ENCODE measurements around the gene MMS19. TPM values are rescaled to one million over a fixed set of nuclear protein-coding genes. Genes with fewer than 3 reads are reported as not detected.
"Not testable (repeated sequence)": the region's sequence is repeated elsewhere in the genome, so short reads cannot be mapped to it uniquely, and the experiment has no call there.

Gene MMS19
- total and polyA plus RNA-seq, 5 experiments from 2014 or later: 31.2 to 111 (median 37.3) TPM

DNA sequence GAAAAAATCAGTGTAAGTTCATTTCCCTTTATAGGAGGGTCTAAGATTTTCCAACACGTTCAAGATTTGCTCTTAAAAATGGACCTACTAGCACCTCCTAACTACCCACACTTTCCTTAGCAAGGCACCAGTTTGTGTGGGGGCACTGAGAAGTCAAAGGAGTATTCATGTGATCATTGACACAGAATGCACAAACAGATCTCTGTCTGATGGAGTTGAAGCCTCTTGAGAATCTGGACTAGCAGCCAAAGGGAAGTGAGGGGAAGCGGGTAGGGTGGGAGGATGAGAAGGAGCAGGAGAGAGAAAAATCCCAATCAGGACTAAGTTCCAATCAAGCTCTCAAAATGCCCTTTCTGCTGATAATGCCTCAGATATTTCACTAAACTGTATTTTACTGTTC, 4.1 kb downstream of the MMS19 start:
- Mint-ChIP-seq H3K36me3 (peaks cover 0 to 19% (median 0%) of the 10 kb centered on the region in 3 donors), H3K27me3 (no peaks in the 10 kb centered on the region), H3K4me3 (peak overlapping the region in 3 of 10 donors; percentile 5 to 60 (median 52)), H3K9me3 (no peaks in the 10 kb centered on the region), H3K4me1 (peaks cover 28 to 71% (median 64%) of the 10 kb centered on the region in 4 donors), H3K27ac (peak overlapping the region in 8 of 10 donors; percentile 25 to 93 (median 88))
- POLR2A ChIA-PET: no interaction called here
- DNase-seq (no peak), ATAC-seq (no peak)

DNA sequence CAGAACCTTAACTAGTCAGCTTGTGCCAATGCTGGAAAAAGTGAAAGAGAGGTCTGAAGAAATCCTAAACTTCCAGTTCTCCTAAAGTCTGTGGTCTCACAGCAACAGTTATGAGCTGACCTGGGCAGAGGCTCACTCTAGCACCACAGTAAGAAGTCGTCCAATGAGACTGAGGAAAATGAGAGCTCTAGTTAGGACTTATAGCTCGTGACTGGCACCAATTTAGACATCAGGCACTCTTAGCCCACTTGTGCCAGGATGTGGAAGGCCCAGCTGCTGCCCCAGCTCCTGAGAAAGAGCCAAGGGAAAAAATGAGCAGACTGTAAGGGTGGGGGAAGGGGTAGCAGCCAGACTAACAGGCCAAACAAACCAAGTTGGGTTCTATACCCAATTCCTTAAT, 7.6 kb downstream of the MMS19 start:
- POLR2A ChIA-PET: no interaction called here
- Mint-ChIP-seq H3K27ac (peak overlapping the region in 1 of 10 donors; percentile 8), H3K9me3 (no peaks in the 10 kb centered on the region), H3K4me3 (peak overlapping the region in 1 of 10 donors; percentile 33), H3K27me3 (no peaks in the 10 kb centered on the region), H3K4me1 (peaks cover 22 to 67% (median 52%) of the 10 kb centered on the region in 4 donors), H3K36me3 (peaks cover 0 to 31% (median 0%) of the 10 kb centered on the region in 3 donors)
- DNase-seq (no peak), ATAC-seq (no peak)

DNA sequence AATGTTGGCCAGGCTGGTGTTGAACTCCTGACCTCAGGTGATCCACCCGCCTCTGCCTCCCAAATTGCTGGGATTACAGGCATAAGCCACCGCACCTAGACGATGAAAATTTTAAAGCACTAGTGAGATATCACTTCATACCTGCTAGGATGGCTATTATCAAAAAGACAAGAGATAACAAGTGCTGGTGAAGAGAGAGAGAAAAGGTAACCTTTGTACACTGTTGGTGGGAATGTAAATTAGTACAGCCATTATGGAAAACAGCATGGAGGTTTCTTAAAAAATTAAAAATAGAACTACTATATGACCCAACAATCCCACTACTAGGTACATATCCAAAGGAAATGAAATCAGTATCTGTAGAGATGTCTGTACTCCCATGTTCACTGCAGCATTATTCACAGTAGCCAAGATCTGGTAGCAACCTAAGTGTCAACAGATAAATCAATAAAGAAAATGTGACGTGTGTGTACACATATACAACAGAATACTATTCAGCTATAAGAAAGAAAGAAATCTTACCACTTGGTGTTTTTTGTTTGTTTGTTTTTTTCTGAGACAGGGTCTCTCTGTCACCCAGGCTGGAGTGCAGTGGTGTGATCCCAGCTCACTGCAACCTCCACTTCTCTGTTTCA, 12.5 kb downstream of the MMS19 start:
- Mint-ChIP-seq H3K4me3 (no peak overlapping the region), H3K9me3 (no peaks in the 10 kb centered on the region), H3K4me1 (peaks cover 14 to 37% (median 30%) of the 10 kb centered on the region in 4 donors), H3K27ac (peak overlapping the region in 2 of 10 donors; percentile 49 to 76), H3K27me3 (no peaks in the 10 kb centered on the region), H3K36me3 (peaks cover 0 to 56% (median 2%) of the 10 kb centered on the region in 3 donors)
- POLR2A ChIA-PET: no interaction called here
- DNase-seq: no peak
- ATAC-seq: no peak

DNA sequence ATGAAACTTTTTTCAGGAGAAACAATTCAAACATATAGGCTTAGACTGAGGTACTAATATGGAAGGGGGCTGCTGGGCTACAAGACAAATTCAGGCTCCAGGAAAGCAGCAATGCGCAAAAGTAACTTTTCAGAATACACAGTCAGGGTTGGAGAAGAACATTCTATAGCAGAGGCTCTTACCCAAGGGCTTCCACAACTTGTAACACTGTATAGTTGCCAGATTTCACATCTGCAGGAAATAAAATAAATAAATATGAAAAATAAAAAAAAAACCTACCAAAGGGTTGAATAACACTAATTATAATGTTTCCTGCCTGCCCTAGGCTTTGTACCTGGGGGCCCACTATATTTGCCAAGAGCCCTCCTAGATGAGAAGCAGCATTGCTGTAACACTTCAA, 14.3 kb downstream of the MMS19 start:
- Mint-ChIP-seq H3K4me1 (peaks cover 6 to 21% (median 11%) of the 10 kb centered on the region in 4 donors), H3K27me3 (no peaks in the 10 kb centered on the region), H3K27ac (peak overlapping the region in 2 of 10 donors; percentile 10 to 21), H3K36me3 (peaks cover 0 to 69% (median 8%) of the 10 kb centered on the region in 3 donors), H3K9me3 (no peaks in the 10 kb centered on the region), H3K4me3 (no peak overlapping the region)
- no peak for ATAC-seq
- POLR2A ChIA-PET: interaction anchor here (0.9 kb wide), 1 partner anchor 13 kb away, joined by 3 read pairs; no protein-coding TSS in a partner anchor
- DNase-seq: no peak

DNA sequence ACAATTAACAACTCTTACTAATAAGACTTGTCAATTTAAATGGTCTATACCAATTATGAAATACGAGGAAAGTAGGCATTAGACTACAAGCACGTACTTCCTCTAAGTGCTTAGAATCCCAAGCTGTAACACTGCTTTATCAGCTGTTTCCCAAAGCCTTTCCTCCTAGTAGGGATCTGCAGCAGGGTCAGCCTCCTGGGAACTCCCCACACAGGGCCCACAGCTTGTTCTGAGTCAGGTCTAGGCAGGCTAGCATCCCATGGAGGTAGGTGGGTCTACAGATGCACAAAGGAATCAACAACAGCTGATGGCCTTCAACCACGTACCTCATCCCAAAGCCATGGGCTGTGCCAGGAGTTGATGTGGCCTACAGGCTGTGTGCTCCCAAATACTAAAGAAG, 14.7 kb downstream of the MMS19 start:
- peaks cover 0 to 70% (median 8%) of the 10 kb centered on the region in 3 donors for H3K36me3 Mint-ChIP-seq
- POLR2A ChIA-PET: interaction anchor here (0.9 kb wide), 1 partner anchor 13 kb away, joined by 3 read pairs; no protein-coding TSS in a partner anchor
- no peak for ATAC-seq

DNA sequence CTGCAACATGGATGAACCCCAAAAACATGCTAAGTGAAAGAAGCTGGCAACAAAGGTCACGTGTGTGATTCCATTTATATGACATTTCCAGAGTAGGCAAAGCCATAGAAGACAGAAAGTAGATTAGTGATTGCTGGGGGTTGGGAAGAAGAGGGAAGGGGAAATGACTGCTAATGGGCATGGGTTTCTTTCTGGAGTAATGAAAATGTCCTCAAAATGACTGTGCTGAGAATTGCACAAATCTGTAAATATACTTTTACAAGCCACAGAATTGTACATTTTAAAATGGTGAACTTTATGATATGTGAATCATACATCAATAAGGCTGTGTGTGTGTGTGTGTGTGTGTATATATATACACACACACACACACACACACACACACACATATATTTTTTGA, 15.8 kb downstream of the MMS19 start:
- peaks cover 3 to 81% (median 8%) of the 10 kb centered on the region in 3 donors for H3K36me3 Mint-ChIP-seq
- no peak for ATAC-seq

More for the DNA sequence above, 14.7 kb downstream of the MMS19 start:
- DNase-seq: no peak
- Mint-ChIP-seq H3K4me1 (peaks cover 5 to 18% (median 8%) of the 10 kb centered on the region in 4 donors), H3K9me3 (no peaks in the 10 kb centered on the region), H3K27me3 (no peaks in the 10 kb centered on the region), H3K4me3 (no peak overlapping the region), H3K27ac (peak overlapping the region in 2 of 10 donors; percentile 10 to 21)

DNA sequence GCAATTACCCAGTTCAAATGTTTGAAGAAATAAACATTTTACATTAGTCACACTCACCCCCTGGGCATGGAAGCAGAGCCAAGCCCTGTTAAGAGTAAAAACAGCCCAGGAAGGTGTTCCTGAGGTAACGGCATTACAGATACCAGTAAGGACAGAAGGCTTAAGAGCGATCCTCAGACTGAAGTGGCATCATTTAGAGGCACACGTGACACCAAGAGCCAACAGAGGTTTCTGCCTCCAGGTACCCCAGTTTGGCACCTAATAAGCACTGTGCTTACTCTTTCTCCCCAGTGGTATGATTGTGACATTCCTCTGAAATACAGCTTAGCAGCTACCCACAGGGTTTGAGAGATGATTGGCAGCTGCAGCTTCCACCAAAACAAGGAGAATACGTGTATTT, 17.2 kb downstream of the MMS19 start:
- peaks cover 13 to 90% (median 19%) of the 10 kb centered on the region in 3 donors for H3K36me3 Mint-ChIP-seq
- POLR2A ChIA-PET: interaction anchor here (0.6 kb wide), 1 partner anchor 11 kb away, joined by 3 read pairs; no protein-coding TSS in a partner anchor
- no peak overlapping the region for H3K27ac Mint-ChIP-seq
- H3K27me3 Mint-ChIP-seq: no peaks in the 10 kb centered on the region
- peaks cover 3 to 18% (median 8%) of the 10 kb centered on the region in 4 donors for H3K4me1 Mint-ChIP-seq
- no peak for ATAC-seq
- H3K4me3 Mint-ChIP-seq: no peak overlapping the region
- H3K9me3 Mint-ChIP-seq: no peaks in the 10 kb centered on the region
- no peak for DNase-seq

More for the DNA sequence above, 15.8 kb downstream of the MMS19 start:
- Mint-ChIP-seq H3K9me3 (no peaks in the 10 kb centered on the region), H3K27ac (no peak overlapping the region), H3K27me3 (no peaks in the 10 kb centered on the region), H3K4me1 (peaks cover 4 to 17% (median 8%) of the 10 kb centered on the region in 4 donors), H3K4me3 (no peak overlapping the region)
- POLR2A ChIA-PET: no interaction called here
- DNase-seq: no peak

DNA sequence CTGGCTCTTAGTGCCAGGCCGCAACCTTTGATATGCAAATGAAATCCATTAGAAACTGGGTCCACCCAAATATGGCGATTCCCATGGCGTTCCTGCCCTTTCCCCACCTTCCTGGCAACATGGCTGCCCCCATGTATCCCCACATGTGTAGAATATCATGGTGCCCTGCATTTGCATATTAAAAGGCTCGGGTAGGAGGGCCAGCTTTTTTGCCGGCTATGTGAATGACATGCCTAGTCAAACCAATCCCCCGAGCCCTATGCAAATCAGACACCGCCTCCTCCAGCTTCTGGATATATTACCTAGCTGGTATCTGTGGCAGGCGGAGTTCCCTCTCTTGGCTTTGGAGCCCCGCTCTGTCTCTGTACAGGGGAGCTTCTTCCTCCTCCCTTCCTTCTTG, 18.3 kb downstream of the MMS19 start:
- Mint-ChIP-seq H3K4me1 (peaks cover 3 to 13% (median 8%) of the 10 kb centered on the region in 4 donors), H3K4me3 (no peak overlapping the region), H3K27ac (no peak overlapping the region), H3K27me3 (no peaks in the 10 kb centered on the region), H3K9me3 (peaks cover 0 to 1% (median 0%) of the 10 kb centered on the region in 9 donors), H3K36me3 (peaks cover 16 to 91% (median 30%) of the 10 kb centered on the region in 3 donors)
- DNase-seq (no peak), ATAC-seq (no peak)
- POLR2A ChIA-PET: interaction anchor here (0.6 kb wide), 1 partner anchor 12 kb away, joined by 3 read pairs; no protein-coding TSS in a partner anchor

DNA sequence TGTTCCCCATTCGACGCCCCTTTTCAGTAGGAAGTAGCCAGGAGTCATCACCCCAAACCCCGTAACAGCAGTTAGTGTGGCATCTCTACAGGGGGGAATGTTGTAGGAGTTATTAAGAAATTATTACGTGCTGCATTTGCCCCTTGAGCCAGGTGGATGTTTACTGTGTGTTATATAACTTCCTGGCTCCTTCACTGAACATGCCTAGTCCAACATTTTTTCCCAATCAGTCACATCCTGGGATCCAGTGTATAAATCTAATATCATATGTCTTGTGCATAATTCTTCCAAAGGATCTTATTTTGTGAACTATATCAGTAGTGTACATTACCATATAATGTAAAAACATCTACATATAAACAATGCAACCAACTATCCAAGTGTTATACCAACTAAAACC, 18.8 kb downstream of the MMS19 start:
- Mint-ChIP-seq H3K36me3 (peaks cover 18 to 93% (median 35%) of the 10 kb centered on the region in 3 donors), H3K27ac (peak overlapping the region in 2 of 10 donors; percentile 28 to 80), H3K4me1 (peaks cover 3 to 13% (median 8%) of the 10 kb centered on the region in 4 donors)
- POLR2A ChIA-PET, H3K9me3 Mint-ChIP-seq, H3K27me3 Mint-ChIP-seq, DNase-seq, H3K4me3 Mint-ChIP-seq, ATAC-seq: not testable (repeated sequence)

DNA sequence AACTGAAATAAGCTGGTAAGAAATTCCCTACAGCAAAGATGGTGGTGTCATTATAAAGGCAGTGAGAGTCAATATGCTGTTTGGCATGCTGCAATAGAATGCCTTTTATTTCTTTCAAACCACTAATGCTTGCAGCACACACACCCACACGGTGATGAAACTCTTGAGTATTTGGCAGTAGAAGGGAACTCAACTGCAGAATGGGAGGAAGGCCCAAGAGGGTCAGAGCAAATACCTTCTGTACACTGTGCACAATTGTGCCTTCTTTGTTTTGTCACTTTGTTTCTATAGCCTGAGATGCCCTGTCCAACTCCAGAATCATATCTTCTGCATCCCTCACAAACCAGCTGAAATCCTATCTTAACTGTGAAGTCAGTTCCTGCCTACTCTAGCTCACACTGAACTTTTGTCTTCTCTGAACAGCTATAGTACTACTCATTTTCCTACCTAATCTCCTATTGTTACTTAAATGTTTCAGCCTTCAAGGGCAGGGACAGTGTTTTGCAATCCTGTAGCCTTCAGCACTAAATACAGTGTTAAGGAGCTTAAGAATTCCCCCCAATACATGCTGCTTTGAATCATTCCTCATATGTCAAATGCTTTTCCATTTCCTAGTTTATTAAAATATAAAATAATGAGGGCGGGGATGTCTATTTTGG, 22.2 kb downstream of the MMS19 start:
- peak overlapping the region in 3 of 10 donors; percentile 3 to 24 (median 21) for H3K27ac Mint-ChIP-seq
- peaks cover 0 to 2% (median 0%) of the 10 kb centered on the region in 9 donors for H3K9me3 Mint-ChIP-seq
- H3K4me1 Mint-ChIP-seq: peaks cover 3 to 13% (median 6%) of the 10 kb centered on the region in 4 donors
- peaks cover 18 to 93% (median 33%) of the 10 kb centered on the region in 3 donors for H3K36me3 Mint-ChIP-seq
- ATAC-seq (no peak), DNase-seq (no peak)
- POLR2A ChIA-PET: interaction anchor here (0.6 kb wide), 1 partner anchor 1796 kb away, joined by 4 read pairs; no protein-coding TSS in a partner anchor
- no peak overlapping the region for H3K4me3 Mint-ChIP-seq
- H3K27me3 Mint-ChIP-seq: no peaks in the 10 kb centered on the region

DNA sequence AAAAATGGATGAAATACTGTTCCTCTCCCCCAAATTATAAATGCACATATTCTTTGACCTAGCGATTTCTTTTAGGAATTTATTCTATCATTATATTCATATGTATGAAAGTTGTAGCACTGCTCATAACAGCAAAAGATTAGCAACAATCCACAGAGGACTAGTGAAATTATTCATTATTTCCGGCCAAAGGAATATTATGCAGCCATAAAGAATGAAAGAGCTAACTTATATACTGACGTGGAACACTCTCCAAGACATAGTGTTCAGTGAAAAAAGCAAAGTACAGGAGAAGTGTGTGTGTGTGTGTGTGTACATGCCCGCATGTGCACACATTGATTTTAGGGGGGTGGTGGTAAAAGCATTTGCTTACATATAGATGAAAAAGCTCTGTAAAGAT, 23.3 kb downstream of the MMS19 start:
- peak overlapping the region in 2 of 10 donors; percentile 9 for H3K27ac Mint-ChIP-seq
- H3K4me3 Mint-ChIP-seq: no peak overlapping the region
- ATAC-seq (no peak), DNase-seq (no peak)
- POLR2A ChIA-PET: no interaction called here
- H3K36me3 Mint-ChIP-seq: peaks cover 18 to 89% (median 32%) of the 10 kb centered on the region in 3 donors
- H3K27me3 Mint-ChIP-seq: no peaks in the 10 kb centered on the region
- peaks cover 3 to 13% (median 6%) of the 10 kb centered on the region in 4 donors for H3K4me1 Mint-ChIP-seq
- peaks cover 0 to 2% (median 0%) of the 10 kb centered on the region in 9 donors for H3K9me3 Mint-ChIP-seq

DNA sequence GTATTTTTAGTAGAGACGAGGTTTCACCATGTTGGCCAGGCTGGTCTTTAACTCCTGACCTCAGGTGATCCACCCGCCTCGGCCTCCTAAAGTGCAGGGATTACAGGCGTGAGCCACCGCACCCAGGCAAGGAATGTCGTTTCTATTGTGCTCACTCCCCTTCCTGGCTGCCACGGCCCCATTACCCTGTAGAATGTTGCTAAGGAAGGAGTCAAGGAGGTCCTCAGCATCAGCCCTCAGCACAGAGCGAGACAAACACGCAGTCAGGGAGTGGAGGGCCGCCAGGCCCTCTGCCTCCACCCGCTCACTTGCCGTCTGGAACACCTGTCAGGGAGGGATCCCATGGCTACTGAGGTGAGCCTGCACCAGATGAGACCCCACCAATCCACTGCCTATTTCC, 29.4 kb downstream of the MMS19 start:
- Mint-ChIP-seq H3K36me3 (peaks cover 0 to 83% (median 7%) of the 10 kb centered on the region in 3 donors), H3K27ac (peak overlapping the region in 3 of 10 donors; percentile 25 to 86 (median 52))
- ATAC-seq, H3K9me3 Mint-ChIP-seq, POLR2A ChIA-PET, H3K27me3 Mint-ChIP-seq, DNase-seq, H3K4me3 Mint-ChIP-seq, H3K4me1 Mint-ChIP-seq: not testable (repeated sequence)
